ENCODE results near the gene PROM2.

The PROM2 gene

GRCh38 chr2:95289253-95289652, 15.0 kb downstream of the PROM2 start:
- no peak for DNase-seq

GRCh38 chr2:95291222-95291621, 17.0 kb downstream of the PROM2 start:
- no peak for DNase-seq

GRCh38 chr2:95292623-95293260, 18.5 kb downstream of the PROM2 start:
- no peak for DNase-seq

- DNase-seq, result no peak
These were observed 20.5 kb downstream of the PROM2 start for GRCh38 chr2:95294579-95295250.

- DNase-seq, result no peak
These were observed 21.1 kb downstream of the PROM2 start for GRCh38 chr2:95295376-95295775.

- no peak for DNase-seq
These were observed 21.8 kb downstream of the PROM2 start for GRCh38 chr2:95296011-95296410.

GRCh38 chr2:95296880-95297487, 22.7 kb downstream of the PROM2 start, which contains the start of gene KCNIP3:
KCNIP3 (plus strand) TSS chr2:95297347; CDS start chr2:95297439, 92 bp downstream.
- no peak for DNase-seq

- no peak for DNase-seq
These were observed 23.6 kb downstream of the PROM2 start for GRCh38 chr2:95297639-95298395.

- DNase-seq, result no peak
These were observed 24.4 kb downstream of the PROM2 start for GRCh38 chr2:95298486-95299111.

GRCh38 chr2:95299961-95300360, 25.7 kb downstream of the PROM2 start:
- DNase-seq, result no peak

GRCh38 chr2:95300450-95300849, 26.2 kb downstream of the PROM2 start:
- no peak for DNase-seq

- DNase-seq, result no peak
These were observed 26.9 kb downstream of the PROM2 start for GRCh38 chr2:95301186-95301585.

GRCh38 chr2:95301876-95302641, 27.8 kb downstream of the PROM2 start:
- DNase-seq, result no peak

- no peak for DNase-seq
These were observed 29.1 kb downstream of the PROM2 start for GRCh38 chr2:95303191-95303919.

- no peak for DNase-seq
These were observed 31.3 kb downstream of the PROM2 start for GRCh38 chr2:95305380-95306061.

- no peak for DNase-seq
These were observed 32.2 kb downstream of the PROM2 start for GRCh38 chr2:95306336-95306895.

- DNase-seq, result no peak
These were observed 32.8 kb downstream of the PROM2 start for GRCh38 chr2:95307036-95307435.

- no peak for DNase-seq
These were observed 33.6 kb downstream of the PROM2 start for GRCh38 chr2:95307878-95308277.

- DNase-seq, result no peak
These were observed 34.3 kb downstream of the PROM2 start for GRCh38 chr2:95308426-95308990.

- no peak for DNase-seq
These were observed 35.4 kb downstream of the PROM2 start for GRCh38 chr2:95309599-95309998.

Data from activated CD8-positive, alpha-beta memory T cell treated with anti-CD3 and anti-CD28 coated beads for 24 hours (primary cell).